GM18907 (cell line): ENCODE results near the gene FAM120A.

Source experiments
- ATAC-seq: cut with Tn5 transposase; IDR thresholded peaks from one replicate; pipeline ENCODE4 v1.9.1; 2021; ENCODE audit warnings: mild to moderate bottlenecking, moderate library complexity; ENCODE audit not compliant: unreplicated experiment

The FAM120A gene

DNA sequence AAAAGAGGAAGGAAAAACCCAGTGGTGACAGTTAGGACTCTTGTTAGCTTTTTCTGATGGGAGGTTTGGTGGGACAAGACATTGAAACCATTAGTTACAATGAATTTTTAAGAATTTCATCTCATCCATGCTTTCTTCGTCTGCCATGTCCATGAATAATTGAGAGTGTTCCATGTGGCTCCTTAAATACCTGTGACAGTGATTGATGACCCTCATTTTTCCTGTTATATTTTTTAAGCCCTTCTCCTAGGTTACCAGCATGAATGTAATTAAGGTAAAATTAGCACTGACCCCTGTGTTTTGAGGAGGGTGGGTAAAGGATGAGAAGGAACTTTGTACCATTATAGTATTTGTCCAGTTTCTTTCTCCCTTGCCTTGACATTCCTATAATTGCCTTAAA is 101.4 kb downstream of the FAM120A start:
- no peak for ATAC-seq

DNA sequence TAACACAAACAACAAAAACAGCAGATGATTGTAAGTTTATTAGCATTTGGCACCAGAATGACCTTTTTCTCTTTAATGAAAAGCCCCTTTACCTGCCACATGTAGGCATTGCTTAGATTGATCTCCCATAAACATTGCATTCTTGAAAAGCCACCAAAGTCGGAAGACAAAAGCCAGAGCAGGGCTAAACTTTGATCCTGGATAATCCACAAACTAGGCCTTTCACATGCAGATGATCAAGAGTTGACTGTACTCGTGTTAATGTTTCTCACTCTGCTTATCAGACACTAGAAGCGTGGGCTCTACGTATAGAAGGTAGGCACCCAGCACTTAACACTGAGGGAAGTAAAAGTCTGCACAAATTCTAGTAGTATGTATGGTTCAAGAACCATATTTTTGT is 103.9 kb downstream of the FAM120A start:
- no peak for ATAC-seq

DNA sequence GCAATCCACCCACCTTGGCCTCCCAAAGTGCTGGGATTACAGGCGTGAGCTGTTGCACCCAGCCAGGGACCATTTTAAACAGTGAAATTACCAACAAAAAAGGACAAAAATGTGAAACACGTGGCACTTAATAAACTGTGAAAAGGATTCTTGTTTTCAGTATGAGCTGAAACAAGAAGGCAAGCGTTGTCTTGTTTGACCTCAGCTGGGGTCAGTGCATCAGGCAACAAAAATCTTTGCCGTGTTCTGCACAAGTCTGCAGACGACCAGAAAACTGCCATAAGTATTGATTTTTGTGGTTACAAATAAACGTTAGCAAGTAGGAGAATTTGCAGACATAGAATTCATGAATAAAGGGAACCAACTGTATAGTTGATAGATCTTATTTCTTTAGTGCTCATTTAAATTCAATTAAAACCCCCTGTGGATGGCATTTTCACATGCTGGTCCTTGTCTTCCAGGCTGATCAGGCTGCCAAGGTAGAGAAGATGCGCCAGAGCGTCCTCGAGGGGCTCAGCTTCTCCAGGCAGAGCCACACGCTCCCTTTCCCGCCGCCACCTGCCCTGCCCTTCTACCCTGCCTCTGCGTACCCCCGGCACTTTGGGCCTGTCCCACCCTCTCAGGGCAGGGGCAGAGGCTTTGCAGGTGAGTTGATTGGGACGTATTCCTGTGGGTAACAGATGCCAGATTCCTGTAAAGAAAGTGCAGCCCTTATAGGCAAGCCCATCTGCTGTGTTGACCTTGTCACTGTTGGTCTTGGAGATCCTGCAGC is 106.1 kb downstream of the FAM120A start:
- no peak for ATAC-seq

DNA sequence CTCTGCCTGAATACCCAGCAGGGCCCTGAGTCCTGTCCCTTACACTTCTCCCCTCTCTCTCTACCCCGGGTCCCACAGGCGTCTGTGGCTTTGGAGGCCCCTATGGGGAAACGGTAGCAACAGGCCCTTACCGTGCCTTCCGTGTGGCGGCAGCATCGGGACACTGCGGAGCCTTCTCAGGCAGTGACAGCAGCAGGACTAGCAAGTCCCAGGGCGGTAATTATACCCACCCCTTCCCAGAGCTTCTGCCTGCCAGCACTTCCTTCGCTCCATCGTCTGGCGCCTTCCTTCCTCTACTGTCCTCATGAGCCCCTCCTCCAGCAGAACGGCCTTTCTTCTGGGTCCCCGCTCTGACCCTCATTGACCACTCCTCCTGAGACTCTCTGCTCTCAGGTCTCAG is 107.0 kb downstream of the FAM120A start:
- no peak for ATAC-seq

DNA sequence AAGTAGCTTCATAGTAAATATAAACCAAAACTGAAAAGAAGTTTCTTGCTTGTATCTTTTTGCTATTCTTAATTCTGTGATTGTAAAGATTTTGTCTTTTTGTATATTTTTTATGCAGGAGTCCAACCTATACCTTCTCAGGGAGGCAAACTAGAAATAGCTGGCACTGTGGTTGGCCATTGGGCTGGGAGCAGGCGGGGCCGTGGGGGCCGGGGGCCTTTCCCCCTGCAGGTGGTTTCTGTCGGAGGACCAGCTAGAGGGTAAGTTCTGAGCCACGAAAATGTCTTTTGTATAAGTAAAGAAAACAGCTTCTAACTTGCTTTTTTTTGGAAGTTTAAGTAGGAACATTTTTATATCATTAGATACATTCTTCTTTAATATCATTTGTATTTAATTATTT is 109.5 kb downstream of the FAM120A start:
- ATAC-seq = no peak

DNA sequence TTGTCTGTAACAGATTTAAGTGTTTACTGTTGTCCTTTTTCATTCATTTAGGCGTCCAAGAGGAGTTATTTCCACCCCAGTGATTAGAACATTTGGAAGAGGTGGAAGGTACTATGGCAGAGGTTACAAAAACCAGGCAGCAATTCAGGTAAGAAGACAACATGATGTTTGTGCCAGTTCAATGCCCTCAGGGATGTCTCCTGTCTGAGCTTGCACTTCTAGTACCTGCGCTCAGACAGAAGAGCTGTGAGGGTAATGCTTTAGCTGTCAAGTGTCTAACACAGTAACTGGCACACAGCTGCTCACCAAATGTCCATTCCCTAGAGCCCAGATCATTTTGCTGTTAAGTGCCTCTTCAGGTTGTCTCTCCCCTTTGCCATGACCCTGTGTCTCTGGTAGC is 110.7 kb downstream of the FAM120A start:
- ATAC-seq = no peak

DNA sequence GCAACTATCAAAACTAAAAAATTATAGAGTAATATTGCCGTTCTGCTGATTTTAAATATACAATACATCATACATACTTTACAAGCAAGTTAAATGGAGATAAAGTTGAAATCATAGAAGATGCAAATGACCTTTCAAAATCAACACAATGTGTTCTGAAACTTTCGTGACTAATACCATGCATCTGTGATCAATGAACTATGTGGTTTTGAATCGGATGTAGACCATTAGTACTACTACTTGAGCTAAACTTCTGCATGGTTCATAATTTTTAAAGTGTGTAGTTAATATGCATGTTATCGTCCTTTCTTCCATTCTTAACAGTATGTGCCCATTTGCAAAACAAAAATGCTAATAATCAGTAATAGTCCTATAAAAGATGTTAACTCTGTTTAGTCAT is 113.6 kb downstream of the FAM120A start:
- no peak for ATAC-seq

DNA sequence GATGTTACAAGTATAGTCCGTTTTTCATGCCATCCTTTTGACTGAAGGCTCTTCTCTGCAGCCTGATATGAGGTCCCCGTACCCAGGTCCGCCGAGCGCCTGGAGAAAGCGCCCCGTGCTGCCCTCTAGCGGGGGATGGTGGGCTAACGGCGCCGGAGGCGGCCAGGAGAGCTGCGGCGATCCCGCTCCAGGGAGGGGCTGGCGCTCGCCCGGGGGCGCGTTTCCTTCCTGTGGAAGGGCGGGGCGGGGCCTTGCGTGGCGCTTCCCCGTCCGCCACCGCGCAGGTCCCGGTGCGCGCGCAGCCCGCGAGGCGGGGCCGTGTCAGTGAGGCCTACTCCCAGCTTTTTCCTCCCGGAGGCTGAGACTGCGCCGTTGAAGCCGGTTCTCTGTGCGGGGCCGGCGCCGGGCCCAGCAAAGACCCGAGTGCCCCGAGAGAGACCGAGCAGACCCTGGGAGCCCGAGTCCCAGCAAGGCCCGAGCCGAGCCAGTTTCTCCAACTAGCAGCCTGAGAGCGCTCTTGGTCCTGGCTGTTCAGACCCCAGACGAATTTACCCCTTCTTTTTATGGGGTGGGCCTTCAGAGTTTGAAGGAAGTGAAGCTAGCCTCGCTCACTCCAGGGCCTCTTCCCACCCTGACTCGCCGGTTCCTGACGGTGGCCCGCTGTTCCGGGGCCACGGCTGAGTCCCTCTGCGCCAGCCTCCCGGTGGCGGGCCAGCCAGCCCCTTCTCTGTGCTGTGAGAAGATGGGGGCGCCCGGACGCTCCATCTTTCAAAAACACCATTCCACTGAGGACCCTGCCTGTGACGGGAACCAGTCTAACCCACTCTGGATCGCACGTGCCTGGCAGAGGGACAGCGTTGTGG is 115.2 kb downstream of the FAM120A start:
- peak; percentile 87 for ATAC-seq

DNA sequence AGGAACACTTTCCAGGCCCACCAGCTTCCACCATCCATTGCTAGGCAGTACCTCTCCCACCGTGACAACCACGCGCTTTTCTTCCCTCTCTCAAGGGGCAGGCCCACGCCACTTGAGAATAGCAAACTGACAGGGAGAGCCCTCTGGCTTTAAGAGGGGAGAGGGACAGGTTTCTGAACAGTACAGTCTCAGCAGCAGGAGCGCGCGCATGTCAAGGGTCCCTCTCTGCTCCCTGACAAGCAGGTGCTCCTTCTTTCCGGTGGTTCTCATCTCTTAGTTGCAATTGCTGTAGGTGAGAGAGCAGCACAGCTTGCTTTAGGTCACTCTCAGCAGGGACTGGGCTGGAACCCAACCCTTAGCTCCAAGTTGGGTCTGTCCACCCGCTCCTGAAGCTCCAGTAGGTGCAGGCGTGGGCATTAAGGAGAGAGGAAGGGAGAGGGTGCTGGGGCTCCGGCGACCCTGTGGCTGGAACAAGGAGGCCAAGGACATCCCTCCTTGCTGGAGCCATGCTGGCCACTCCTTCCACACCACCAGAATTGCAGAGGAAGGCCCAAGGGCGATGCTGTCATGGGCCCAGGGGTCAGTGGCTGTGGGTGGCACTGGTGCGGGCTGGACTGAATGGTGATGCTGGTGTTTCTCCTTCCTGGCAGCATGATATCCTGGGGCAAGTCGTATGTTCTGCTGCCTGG is 115.9 kb downstream of the FAM120A start:
- ATAC-seq = peak; percentile 3

DNA sequence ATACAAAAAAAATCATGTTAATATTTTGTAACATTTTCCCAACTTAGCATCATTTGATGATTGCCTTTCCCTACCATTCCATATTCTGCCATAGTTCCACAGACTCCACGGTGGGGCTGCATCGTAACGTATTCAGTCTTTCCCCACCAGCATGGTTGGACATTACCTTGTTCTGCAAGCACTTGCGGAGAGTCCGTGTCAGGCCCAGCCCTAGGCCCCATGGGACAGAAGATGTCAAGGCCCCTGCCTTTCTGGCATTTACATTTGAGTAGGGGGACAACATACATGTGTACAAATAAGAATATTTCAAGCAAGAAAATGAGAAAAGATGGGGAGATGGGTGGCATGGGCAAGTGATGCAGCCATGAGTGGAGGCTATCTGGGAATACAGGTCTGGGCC is 116.7 kb downstream of the FAM120A start:
- no peak for ATAC-seq

DNA sequence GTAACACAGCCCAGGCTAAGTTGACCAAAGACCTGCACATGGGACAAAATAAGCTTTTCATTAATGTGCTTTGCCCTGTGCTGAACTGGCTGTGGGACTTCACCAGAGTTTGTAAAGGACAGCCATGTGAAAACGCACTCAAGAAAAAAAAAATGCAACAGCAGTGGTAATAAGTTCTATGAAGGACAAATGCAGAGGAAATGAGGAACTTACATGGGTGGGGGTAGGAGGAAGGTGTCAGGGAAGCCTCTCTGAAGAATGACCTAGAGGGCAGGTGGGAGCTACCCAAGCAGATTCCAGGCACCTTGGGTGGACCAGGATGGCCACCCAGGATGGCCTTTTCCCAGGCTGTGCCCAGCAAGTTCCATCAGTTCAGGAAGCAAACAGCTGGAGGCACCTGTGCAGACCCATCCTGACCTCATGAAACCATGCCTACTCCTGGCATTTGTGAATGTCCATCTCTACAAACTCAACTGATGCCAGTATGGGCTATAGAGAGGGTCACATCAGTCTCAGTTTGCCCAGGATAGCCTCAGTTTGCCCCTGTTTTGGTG is 118.2 kb downstream of the FAM120A start:
- ATAC-seq = no peak

DNA sequence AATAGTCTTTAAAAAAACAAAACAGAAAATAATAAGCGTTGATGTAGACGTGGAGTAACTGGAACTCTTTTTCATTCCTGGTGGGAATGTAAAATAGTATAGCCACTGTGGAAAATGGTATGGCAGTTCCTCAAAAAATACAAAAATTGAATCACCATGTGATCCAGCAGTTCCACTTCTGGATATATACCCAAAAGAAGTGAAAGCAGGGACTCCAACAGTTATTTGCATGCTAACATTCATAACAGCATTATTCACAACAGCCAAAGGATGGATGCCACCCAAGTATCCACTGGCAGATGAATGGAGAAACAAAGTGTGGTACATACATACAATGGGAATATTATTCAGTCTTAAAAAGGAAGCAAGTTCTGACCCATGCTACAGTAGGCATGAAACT is 120.7 kb downstream of the FAM120A start:
- no peak for ATAC-seq

DNA sequence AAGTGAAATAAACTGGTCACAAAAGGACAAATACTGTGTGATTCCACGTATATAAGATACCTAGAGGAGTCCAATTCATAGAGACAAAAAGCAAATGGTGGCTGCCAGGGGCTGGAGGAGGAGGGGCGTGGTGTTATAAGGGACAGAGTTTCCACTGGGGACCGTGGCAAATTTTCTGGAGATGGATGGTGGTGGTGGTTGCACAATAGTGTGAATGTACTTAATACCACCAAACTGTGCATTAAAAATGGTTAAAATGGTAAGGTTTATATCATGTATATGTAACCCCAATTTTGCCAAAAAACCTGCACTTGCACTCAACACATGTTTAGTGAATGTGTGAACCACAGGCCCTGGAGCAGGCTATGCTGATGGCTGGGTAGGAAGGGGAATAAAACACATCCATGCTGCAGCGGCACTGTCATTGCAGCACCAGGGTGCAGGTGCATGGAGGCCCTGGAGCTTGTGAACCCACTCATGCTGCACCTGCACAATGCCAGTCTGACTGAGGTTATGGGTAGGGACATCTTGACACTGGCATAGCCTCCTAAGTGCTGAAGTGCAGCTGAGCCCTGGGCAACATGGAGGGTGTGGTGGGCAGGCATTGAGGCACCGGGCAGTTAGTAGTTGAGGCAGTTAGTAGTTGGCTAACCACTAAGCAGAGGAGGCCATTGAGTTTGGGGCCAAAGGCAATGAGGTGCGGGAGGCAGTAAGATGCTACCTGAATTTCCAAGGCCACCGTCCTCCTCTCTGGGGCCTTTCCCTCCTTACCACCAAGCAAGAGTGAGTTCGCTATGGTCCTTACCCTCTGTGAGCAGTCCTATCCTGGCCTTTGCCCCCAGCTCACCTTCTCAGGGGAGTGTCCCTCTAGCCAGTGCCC is 121.4 kb downstream of the FAM120A start:
- ATAC-seq = no peak

DNA sequence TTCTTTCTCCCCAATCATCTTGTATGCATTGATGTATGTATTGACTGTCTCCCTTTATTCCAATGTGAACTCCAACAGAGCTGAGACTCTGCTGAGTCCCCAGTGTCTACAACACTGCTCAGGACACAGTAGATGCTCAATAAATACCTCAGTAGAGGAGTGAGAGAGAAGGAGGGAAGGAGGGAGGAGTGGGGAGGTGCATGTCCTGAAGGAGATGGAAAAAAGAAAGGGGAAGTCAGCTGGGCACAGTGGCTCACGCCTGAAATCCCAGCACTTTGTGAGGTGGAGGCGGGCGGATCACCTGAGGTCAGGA is 122.0 kb downstream of the FAM120A start:
- no peak for ATAC-seq

DNA sequence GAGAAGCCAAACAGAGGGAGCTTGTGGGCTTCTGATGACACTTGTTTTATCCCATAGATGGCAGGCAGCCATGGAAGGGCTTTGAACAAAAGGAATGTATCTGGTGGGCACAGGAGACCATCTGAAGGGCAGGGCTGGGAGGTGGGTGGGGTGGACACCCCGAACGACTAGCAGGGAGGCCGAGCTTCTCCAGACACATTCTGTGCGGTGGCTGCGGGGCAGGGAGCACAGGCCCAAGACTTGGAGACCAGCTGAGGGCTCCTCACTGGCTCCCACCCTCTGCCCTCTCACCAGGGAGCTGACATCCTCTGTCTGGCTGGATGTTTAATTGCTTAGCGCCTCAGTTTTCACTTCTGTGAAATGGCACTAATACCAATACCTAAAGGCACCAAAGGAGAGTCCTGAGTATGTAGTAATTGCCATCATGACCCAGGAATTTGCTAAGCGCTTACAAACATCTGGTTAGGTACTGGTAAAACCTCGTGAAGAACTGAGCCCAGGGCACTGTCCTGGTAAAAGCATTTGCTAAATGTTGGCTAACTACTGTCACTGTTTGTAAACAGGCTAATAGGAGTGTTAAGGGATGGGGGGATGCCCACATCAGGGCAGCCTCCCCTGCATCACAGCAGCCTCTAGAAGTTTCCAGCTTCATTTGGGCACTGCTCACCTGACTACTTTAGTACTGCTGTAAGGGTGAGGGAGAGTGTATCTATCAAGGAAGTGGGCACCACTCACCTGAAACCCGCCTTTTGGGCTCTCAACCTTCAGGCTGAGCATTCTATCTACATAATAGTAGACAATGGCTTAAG is 122.8 kb downstream of the FAM120A start:
- ATAC-seq = no peak

DNA sequence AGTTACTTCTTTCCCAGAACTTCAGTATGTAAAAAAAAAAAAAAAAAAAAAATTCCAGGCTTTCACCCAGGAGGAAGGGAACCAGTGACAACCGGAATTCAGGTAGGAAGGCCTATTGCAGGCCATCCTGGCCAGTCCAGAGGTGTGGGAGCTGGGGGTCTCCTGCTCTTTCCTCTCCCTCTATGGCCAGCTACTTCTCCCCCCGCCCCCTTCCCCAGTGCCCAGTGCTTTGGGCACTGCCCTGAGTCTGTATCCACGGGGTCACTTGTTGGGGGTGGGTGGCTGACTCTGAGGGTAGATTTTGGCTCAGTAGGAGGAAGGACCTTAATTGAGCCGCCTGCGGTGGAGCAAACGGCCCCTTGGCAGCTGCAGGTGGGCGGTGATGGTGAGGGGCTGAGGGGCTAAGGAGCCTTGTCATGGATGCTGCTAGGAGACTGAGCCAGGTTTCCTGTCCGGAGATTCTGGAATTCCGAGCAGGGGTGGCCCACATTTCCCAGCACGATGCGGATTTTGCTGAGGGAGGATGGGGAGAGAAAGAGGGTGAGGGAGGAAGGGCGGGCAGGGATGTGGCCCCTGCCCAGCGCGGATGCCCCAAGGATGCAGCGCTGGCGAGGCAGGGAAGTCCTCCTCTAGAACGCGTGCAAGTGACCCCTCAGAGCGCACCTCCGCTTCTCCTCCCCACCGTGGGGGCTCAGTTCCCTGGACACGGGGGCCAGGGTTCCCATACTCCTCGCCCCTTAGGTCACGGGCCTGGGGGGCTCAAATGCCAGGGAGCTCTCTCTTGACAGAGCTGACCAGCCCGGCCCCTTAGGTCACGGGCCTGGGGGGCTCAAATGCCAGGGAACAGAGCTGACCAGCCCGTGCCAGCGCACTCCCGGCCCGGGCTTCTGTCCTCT is 123.7 kb downstream of the FAM120A start:
- ATAC-seq = no peak

DNA sequence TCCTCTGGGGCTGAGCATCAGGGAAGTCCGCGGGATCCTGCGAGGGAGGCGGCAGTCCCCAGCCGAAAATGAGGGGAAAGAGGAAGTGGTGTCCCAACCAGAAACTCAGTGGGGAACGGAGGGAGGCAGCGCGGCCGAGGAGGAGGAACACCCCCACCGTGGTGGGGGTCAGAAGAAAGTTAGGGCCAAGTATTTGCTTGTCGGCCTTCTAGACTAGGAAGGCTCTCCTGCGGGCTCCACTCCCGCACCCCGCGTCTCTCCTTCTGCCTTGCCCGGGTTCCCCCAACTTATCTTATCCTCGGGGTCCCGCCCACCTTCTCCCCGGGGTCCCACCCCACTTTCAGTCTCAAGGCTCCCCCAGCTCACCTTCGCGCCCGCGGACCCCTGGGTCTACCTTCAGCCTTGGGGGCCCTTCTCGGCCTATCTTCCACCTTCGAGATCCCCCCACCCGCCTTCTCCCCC is 124.3 kb downstream of the FAM120A start:
- ATAC-seq = peak; percentile 45

DNA sequence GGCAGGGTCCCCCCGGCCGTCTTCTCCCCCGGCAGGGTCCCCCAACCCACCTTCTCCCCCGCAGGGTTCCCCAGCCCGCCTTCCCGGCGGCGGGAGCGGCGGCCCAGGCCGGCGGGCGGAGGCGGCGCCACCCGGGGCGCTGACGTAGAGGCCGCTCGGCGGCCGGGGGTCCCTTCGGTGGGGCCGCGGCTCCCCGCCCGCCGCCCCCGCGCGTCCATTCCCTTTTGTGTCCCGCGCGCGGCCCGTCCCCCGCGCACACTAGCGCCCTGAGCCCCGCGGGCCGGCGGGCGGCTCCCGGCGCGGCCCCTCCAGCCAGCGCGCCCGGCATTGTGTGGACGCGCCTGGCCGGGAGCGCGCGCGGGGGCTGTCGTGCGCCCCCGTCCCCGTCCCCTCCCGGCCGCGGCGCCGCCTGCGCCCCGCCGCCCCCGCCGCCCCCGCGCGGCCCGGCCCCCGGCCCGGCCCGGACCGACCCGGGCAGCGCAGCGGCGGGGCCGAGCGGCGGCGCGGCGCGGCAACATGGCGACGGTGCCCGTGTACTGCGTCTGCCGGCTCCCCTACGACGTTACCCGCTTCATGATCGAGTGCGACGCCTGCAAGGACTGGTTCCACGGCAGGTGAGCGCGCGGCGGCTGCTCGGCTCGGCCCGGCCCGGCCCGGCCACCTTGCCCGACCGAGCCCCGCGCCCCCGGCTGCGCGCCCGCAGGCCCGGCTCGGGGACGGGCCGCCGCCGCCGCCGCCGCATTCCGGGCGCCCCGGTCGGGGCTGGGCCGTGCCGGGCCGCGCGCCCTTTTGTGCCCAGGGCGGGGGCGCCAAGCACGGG is 125.0 kb downstream of the FAM120A start, which contains the start of gene PHF2:
Gene PHF2, plus strand, starts transcription at position 327 of the 820 bp plus-strand sequence. Its CDS starts 190 bp downstream, at position 517.
- peak; percentile 43 for ATAC-seq
